ENCODE measurements around the gene XAB2.
"Not testable (repeated sequence)": the region's sequence is repeated elsewhere in the genome, so short reads cannot be mapped to it uniquely, and the experiment has no call there.

XAB2 gene

GRCh38 chr19:7602240-7602934 lies 27.0 kb downstream of the XAB2 start:
- H3K9me3 Mint-ChIP-seq = peaks cover 4% of the 10 kb centered on the region
- H3K4me3 Mint-ChIP-seq = no peak overlapping the region
- peaks cover 3% of the 10 kb centered on the region for H3K4me1 Mint-ChIP-seq
- H3K27me3 Mint-ChIP-seq = peaks cover 20% of the 10 kb centered on the region
- H3K36me3 Mint-ChIP-seq (ENCODE audit: low read depth) = peaks cover 2% of the 10 kb centered on the region
- ATAC-seq (no peak), DNase-seq (no peak)
- H3K27ac Mint-ChIP-seq = no peak overlapping the region

- ATAC-seq = no peak
- H3K4me3 Mint-ChIP-seq = peak overlapping the region; percentile 52
- peaks cover 2% of the 10 kb centered on the region for H3K36me3 Mint-ChIP-seq (ENCODE audit: low read depth)
- H3K27me3 Mint-ChIP-seq = peaks cover 24% of the 10 kb centered on the region
- peak overlapping the region; percentile 76 for H3K27ac Mint-ChIP-seq
- peaks cover 3% of the 10 kb centered on the region for H3K4me1 Mint-ChIP-seq
- no peak for DNase-seq
- peaks cover 4% of the 10 kb centered on the region for H3K9me3 Mint-ChIP-seq
Measured at GRCh38 chr19:7600721-7601120, 28.6 kb downstream of the XAB2 start.

GRCh38 chr19:7598180-7598579 lies 31.2 kb downstream of the XAB2 start:
- peaks cover 37% of the 10 kb centered on the region for H3K27me3 Mint-ChIP-seq

GRCh38 chr19:7597689-7598088 lies 31.7 kb downstream of the XAB2 start:
- Mint-ChIP-seq H3K4me3 (no peak overlapping the region), H3K36me3 (ENCODE audit: low read depth) (peaks cover 2% of the 10 kb centered on the region), H3K27ac (no peak overlapping the region), H3K4me1 (peaks cover 7% of the 10 kb centered on the region), H3K27me3 (peaks cover 38% of the 10 kb centered on the region), H3K9me3 (peaks cover 4% of the 10 kb centered on the region)
- no peak for DNase-seq
- ATAC-seq = no peak

More at GRCh38 chr19:7598180-7598579, 31.2 kb downstream of the XAB2 start:
- Mint-ChIP-seq H3K27ac (no peak overlapping the region), H3K9me3 (peaks cover 4% of the 10 kb centered on the region), H3K4me3 (no peak overlapping the region), H3K36me3 (ENCODE audit: low read depth) (peaks cover 2% of the 10 kb centered on the region), H3K4me1 (peaks cover 7% of the 10 kb centered on the region)
- no peak for ATAC-seq
- DNase-seq = no peak

GRCh38 chr19:7596211-7596937 lies 33.0 kb downstream of the XAB2 start:
- ATAC-seq (no peak), DNase-seq (no peak)
- Mint-ChIP-seq H3K27ac (no peak overlapping the region), H3K9me3 (peaks cover 4% of the 10 kb centered on the region), H3K4me3 (peak overlapping the region; percentile 59), H3K4me1 (peaks cover 7% of the 10 kb centered on the region), H3K27me3 (peaks cover 38% of the 10 kb centered on the region), H3K36me3 (ENCODE audit: low read depth) (peaks cover 2% of the 10 kb centered on the region)

- Mint-ChIP-seq H3K4me1 (peaks cover 4% of the 10 kb centered on the region), H3K27me3 (peaks cover 35% of the 10 kb centered on the region), H3K27ac (no peak within 1 kb of the TSS), H3K9me3 (no peaks in the 10 kb centered on the region), H3K4me3 (peak within 1 kb of the TSS; percentile 61), H3K36me3 (ENCODE audit: low read depth) (no peaks in the 10 kb centered on the region)
- ATAC-seq (peak; percentile 70), DNase-seq (peak; percentile 52)
Measured at GRCh38 chr19:7595466-7596133, 33.7 kb downstream of the XAB2 start, which contains the start of gene CAMSAP3. CAMSAP3 (plus strand) TSS chr19:7595863; CDS start chr19:7596003, 140 bp downstream.

GRCh38 chr19:7590256-7590655 lies 39.1 kb downstream of the XAB2 start:
- Mint-ChIP-seq H3K27me3 (peaks cover 17% of the 10 kb centered on the region), H3K4me3 (no peak overlapping the region), H3K36me3 (ENCODE audit: low read depth) (no peaks in the 10 kb centered on the region), H3K27ac (no peak overlapping the region), H3K9me3 (no peaks in the 10 kb centered on the region), H3K4me1 (peaks cover 2% of the 10 kb centered on the region)
- ATAC-seq = no peak
- no peak for DNase-seq

GRCh38 chr19:7589822-7590221 lies 39.5 kb downstream of the XAB2 start:
- H3K27ac Mint-ChIP-seq = no peak overlapping the region
- no peaks in the 10 kb centered on the region for H3K4me1 Mint-ChIP-seq
- no peak for ATAC-seq
- H3K4me3 Mint-ChIP-seq = no peak overlapping the region
- H3K36me3 Mint-ChIP-seq (ENCODE audit: low read depth) = no peaks in the 10 kb centered on the region
- no peak for DNase-seq
- H3K27me3 Mint-ChIP-seq = peaks cover 13% of the 10 kb centered on the region
- no peaks in the 10 kb centered on the region for H3K9me3 Mint-ChIP-seq

GRCh38 chr19:7582446-7582845 lies 46.9 kb downstream of the XAB2 start:
- no peaks in the 10 kb centered on the region for H3K9me3 Mint-ChIP-seq
- H3K4me3 Mint-ChIP-seq = no peak overlapping the region
- H3K27ac Mint-ChIP-seq = no peak overlapping the region
- no peaks in the 10 kb centered on the region for H3K36me3 Mint-ChIP-seq (ENCODE audit: low read depth)
- H3K27me3 Mint-ChIP-seq = peaks cover 3% of the 10 kb centered on the region
- ATAC-seq (no peak), DNase-seq (no peak)
- H3K4me1 Mint-ChIP-seq = no peaks in the 10 kb centered on the region

GRCh38 chr19:7579182-7579581 lies 50.2 kb downstream of the XAB2 start:
- Mint-ChIP-seq H3K4me3 (no peak overlapping the region), H3K27ac (no peak overlapping the region), H3K36me3 (ENCODE audit: low read depth) (no peaks in the 10 kb centered on the region), H3K9me3 (no peaks in the 10 kb centered on the region), H3K27me3 (peaks cover 3% of the 10 kb centered on the region), H3K4me1 (no peaks in the 10 kb centered on the region)
- DNase-seq (no peak), ATAC-seq (no peak)

GRCh38 chr19:7578127-7578526 lies 51.2 kb downstream of the XAB2 start:
- no peak overlapping the region for H3K4me3 Mint-ChIP-seq
- no peaks in the 10 kb centered on the region for H3K36me3 Mint-ChIP-seq (ENCODE audit: low read depth)
- no peak for ATAC-seq
- H3K27me3 Mint-ChIP-seq = peaks cover 3% of the 10 kb centered on the region
- no peak overlapping the region for H3K27ac Mint-ChIP-seq
- DNase-seq = no peak
- H3K4me1 Mint-ChIP-seq = no peaks in the 10 kb centered on the region
- H3K9me3 Mint-ChIP-seq = no peaks in the 10 kb centered on the region

- H3K36me3 Mint-ChIP-seq (ENCODE audit: low read depth); H3K4me1 Mint-ChIP-seq; H3K27ac Mint-ChIP-seq; DNase-seq; H3K9me3 Mint-ChIP-seq; H3K4me3 Mint-ChIP-seq; H3K27me3 Mint-ChIP-seq; ATAC-seq: not testable (repeated sequence)
Measured at GRCh38 chr19:7577422-7577821, 51.9 kb downstream of the XAB2 start.

- Mint-ChIP-seq H3K36me3 (ENCODE audit: low read depth) (no peaks in the 10 kb centered on the region), H3K4me1 (no peaks in the 10 kb centered on the region), H3K27ac (no peak overlapping the region), H3K9me3 (no peaks in the 10 kb centered on the region), H3K4me3 (no peak overlapping the region), H3K27me3 (peaks cover 3% of the 10 kb centered on the region)
- no peak for ATAC-seq
- DNase-seq = no peak
Measured at GRCh38 chr19:7575434-7576040, 53.8 kb downstream of the XAB2 start.

- ATAC-seq (no peak), DNase-seq (no peak)
- peaks cover 1% of the 10 kb centered on the region for H3K4me1 Mint-ChIP-seq
- no peaks in the 10 kb centered on the region for H3K36me3 Mint-ChIP-seq (ENCODE audit: low read depth)
- H3K27ac Mint-ChIP-seq = no peak overlapping the region
- H3K4me3 Mint-ChIP-seq = no peak overlapping the region
- no peaks in the 10 kb centered on the region for H3K27me3 Mint-ChIP-seq
- no peaks in the 10 kb centered on the region for H3K9me3 Mint-ChIP-seq
Measured at GRCh38 chr19:7570761-7571160, 58.6 kb downstream of the XAB2 start.
